Heart left ventricle (tissue), 16 donors: ENCODE results near the gene LMX1A. TPM values are rescaled to one million over a fixed set of nuclear protein-coding genes. Genes with fewer than 3 reads are reported as not detected.

ENCODE experiments used
- ATAC-seq, 4 donors: fragments of 200-7000 bp; cut with Tn5 transposase; one replicate each; pipeline ENCODE4 v1.9.1; 2020 to 2022; ENCODE audit warnings: moderate library complexity in 4 of 4, mild to moderate bottlenecking in 3 of 4, moderate number of reproducible peaks in 1 of 4
- DNase-seq, 5 donors: peaks; one replicate each; pipeline ENCODE4 v3.0.0-alpha.2; 2020
- H3K27ac ChIP-seq, 12 donors: fragments of 200-600 bp; sonication (generic) in 4 of 12; one replicate each; pipeline versions ENCODE4 v1.5.0 to v1.8.0; 2016 to 2022; ENCODE audit warnings: mild to moderate bottlenecking in 2 of 12
- H3K27me3 ChIP-seq, 9 donors: fragments of 200-600 bp; sonication (generic) in 2 of 9; one replicate each; pipeline versions ENCODE4 v1.5.1 to v1.8.0; 2016 to 2022; ENCODE audit warnings: mild to moderate bottlenecking in 3 of 9
- H3K36me3 ChIP-seq, 9 donors: fragments of 200-600 bp; sonication (generic) in 2 of 9; one replicate each; pipeline versions ENCODE4 v1.5.0 to v1.8.0; 2018 to 2022; ENCODE audit warnings: mild to moderate bottlenecking in 2 of 9
- H3K4me1 ChIP-seq, 12 donors: fragments of 200-600 bp; sonication (generic) in 4 of 12; one replicate each; pipeline versions ENCODE4 v1.5.0 to v1.8.0; 2016 to 2022; ENCODE audit warnings: mild to moderate bottlenecking in 3 of 12
- H3K4me3 ChIP-seq, 12 donors: fragments of 200-600 bp; sonication (generic) in 4 of 12; one replicate each; pipeline versions ENCODE4 v1.5.0 to v1.8.0; 2017 to 2022; ENCODE audit warnings: mild to moderate bottlenecking in 9 of 12, moderate library complexity in 4 of 12
- H3K9me3 ChIP-seq, 12 donors: fragments of 200-600 bp; sonication (generic) in 4 of 12; one replicate each; pipeline versions ENCODE4 v1.5.0 to v1.8.0; 2016 to 2022; ENCODE audit warnings: mild to moderate bottlenecking in 1 of 12
- CTCF ChIP-seq, 12 donors: fragments of 200-600 bp; sonication (generic) in 4 of 12; IDR thresholded peaks; one replicate each; pipeline versions ENCODE4 v1.5.0 to v1.8.0; 2018 to 2022; ENCODE audit warnings: antibody characterized with exemption in 12 of 12, mild to moderate bottlenecking in 5 of 12
- POLR2A ChIP-seq, 2 donors: fragments of 450-650 bp; IDR thresholded peaks; one replicate each; pipeline ENCODE4 v1.6.1; 2017; ENCODE audit warnings: antibody characterized with exemption in 2 of 2, mild to moderate bottlenecking in 2 of 2, moderate library complexity in 2 of 2
- WGBS, 4 donors: extraction: QIAGEN DNeasy Blood & Tissue Kit in 2 of 4; methylation state at CpG; one replicate each; pipeline versions ENCODE4 v1.1.5 to v1.1.7; 2013 to 2018; 5-methylcytosine and 5-hydroxymethylcytosine counted together
- intact Hi-C, 10 donors: fragments of 100-400 bp; cut with DNase I; formaldehyde crosslinking; loops; one replicate each; pipeline versions ENCODE4 v1.11.1 to v1.14.2; 2022
- polyA plus RNA-seq, 2 donors: library from polyadenylated mRNA; stranded (reverse); fragments of 200-250 nt; gene quantifications; one replicate each; pipeline ENCODE4 v1.2.3, GENCODE V29; 2013
- total RNA-seq, 9 donors: library from RNA; depleted of rRNA in 2 of 9; stranded (reverse); fragments of >200 nt in 2 of 9; fragmentation: NEBNext Ultra II Directional in 3 of 9; extraction: Animal tissue kit (Norgen Biotek cat#: 25700) in 3 of 9; gene quantifications; one replicate each; pipeline versions ENCODE4 v1.1.0 to v1.2.4, GENCODE V29; 2016 to 2023
- donor health status: ischemic (EF 13 %, LVEDD 7.1; RV severe dilation, severe dysfunction).
- donor health status: healthy with polysubstance abuse.
- donor health status: DM: no; HTN: yes; CAD: no.
- donor health status: DM: no; HTN: no; CAD: no.
- donor health status: ischemic (EF 25% LVEDD 6.9; RV normal size, moderate dysfunction).
- donor health status: ischemic (EF 25% LVEDD 5.7; RV mildly dilated, moderate dysfunction).
- donor health status: healthy.
- donor health status: DM: yes; HTN: yes; CAD: no.
- donor health status: ischemic (EF 35%, LVEDD 5.7; RV mildly dilated, moderate dysfunction).
- donor health status: nonischemic (EF 11% LVEDD 7.7; RV severe dilation, severe dysfunction).
- donor health status: DM: yes; HTN: yes; CAD: no.
- donor health status: PGD.
- donor health status: ischemic (EF 29% LVEDD 5.4; RV normal size, mild dysfunction).
- donor health status: nonischemic (EF 23%, LVEDD 6.1; RV moderate dilation, normal function).

Gene LMX1A
- total and polyA plus RNA-seq, 11 donors: 0.03 to 0.37 (median 0.14) TPM; not detected in 5

GRCh38 chr1:165339164-165339563, 17.4 kb downstream of the LMX1A start:
- Histone ChIP-seq H3K9me3 (no peaks in the 10 kb centered on the region), H3K36me3 (no peaks in the 10 kb centered on the region), H3K4me3 (no peak overlapping the region), H3K4me1 (no peaks in the 10 kb centered on the region), H3K27ac (no peak overlapping the region), H3K27me3 (peaks cover 0 to 35% (median 4%) of the 10 kb centered on the region in 9 donors)
- no peak for TF ChIP-seq POLR2A (IDR thresholded peaks at IDR 0.05)
- TF ChIP-seq CTCF (IDR thresholded peaks at IDR 0.05): no peak
- ATAC-seq: no peak
- 87 to 92% (median 90%) methylated on average over 5 of the region's 5 CpGs for WGBS, 4 donors
- intact Hi-C loops: no loop called here
- no peak for DNase-seq

DNA sequence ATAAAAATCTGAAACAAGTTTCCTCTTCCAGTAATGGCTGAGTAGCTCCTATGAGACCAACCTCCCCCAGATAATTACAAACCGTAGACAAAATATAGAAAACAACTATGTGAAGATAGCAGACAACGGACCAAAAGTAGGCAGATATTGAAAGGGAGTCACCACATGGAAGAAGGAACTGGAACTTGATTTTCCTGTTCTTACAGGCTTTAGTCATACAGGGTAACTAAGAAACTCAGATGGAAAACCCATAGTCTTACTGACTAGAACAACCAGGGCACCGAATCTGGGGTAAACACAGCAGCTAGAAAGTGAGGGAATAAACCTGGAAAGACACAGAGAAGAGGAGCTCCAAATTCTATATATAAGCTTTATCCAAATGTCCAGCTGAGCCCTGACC, 26.0 kb downstream of the LMX1A start:
- intact Hi-C loops: no loop called here
- 50 to 65% (median 52%) methylated on average over 3 of the region's 3 CpGs for WGBS, 4 donors
- no peak for DNase-seq

GRCh38 chr1:165329104-165329503, 27.4 kb downstream of the LMX1A start:
- H3K36me3 ChIP-seq: no peaks in the 10 kb centered on the region
- H3K27me3 ChIP-seq: peaks cover 0 to 26% (median 4%) of the 10 kb centered on the region in 9 donors
- 68 to 74% (median 69%) methylated on average over 5 of the region's 5 CpGs for WGBS, 4 donors
- TF ChIP-seq POLR2A (IDR thresholded peaks at IDR 0.05): no peak
- no peak for TF ChIP-seq CTCF (IDR thresholded peaks at IDR 0.05)
- no peak overlapping the region for H3K4me3 ChIP-seq
- no peak overlapping the region for H3K27ac ChIP-seq
- peaks cover 0 to 7% (median 0%) of the 10 kb centered on the region in 12 donors for H3K9me3 ChIP-seq
- intact Hi-C loops: no loop called here
- H3K4me1 ChIP-seq: no peaks in the 10 kb centered on the region
- DNase-seq: no peak
- ATAC-seq: no peak

More for the DNA sequence above, 26.0 kb downstream of the LMX1A start:
- no peak for ATAC-seq
- no peaks in the 10 kb centered on the region for H3K4me1 ChIP-seq
- H3K36me3 ChIP-seq: no peaks in the 10 kb centered on the region
- peaks cover 0 to 14% (median 0%) of the 10 kb centered on the region in 9 donors for H3K27me3 ChIP-seq
- no peak overlapping the region for H3K4me3 ChIP-seq
- H3K9me3 ChIP-seq: peaks cover 0 to 7% (median 0%) of the 10 kb centered on the region in 12 donors
- no peak overlapping the region for H3K27ac ChIP-seq
- no peak for TF ChIP-seq POLR2A (IDR thresholded peaks at IDR 0.05)
- TF ChIP-seq CTCF (IDR thresholded peaks at IDR 0.05): no peak

DNA sequence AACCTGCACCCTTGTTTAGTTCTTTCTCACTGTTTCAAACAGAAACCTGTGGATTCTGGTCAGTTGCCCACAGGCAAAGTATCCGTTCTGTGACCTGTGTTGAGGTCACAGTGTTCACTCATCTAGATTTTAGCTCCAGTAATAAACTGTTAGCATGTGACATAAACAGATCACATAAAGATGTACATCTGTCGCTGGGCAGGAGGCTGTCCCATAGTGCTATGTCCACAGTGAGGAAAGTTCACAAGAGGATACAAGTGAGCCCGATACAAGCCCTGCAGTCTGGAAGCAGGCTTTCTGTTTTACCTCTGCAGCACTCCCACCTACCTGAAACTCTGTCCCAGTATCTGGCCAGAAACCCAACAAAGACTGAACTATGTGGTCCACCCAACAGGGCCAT, 28.4 kb downstream of the LMX1A start:
- 60 to 78% (median 71%) methylated on average over 3 of the region's 3 CpGs for WGBS, 4 donors
- intact Hi-C loops: no loop called here
- Histone ChIP-seq H3K4me1 (no peaks in the 10 kb centered on the region), H3K4me3 (no peak overlapping the region), H3K27ac (no peak overlapping the region), H3K36me3 (no peaks in the 10 kb centered on the region), H3K27me3 (peaks cover 0 to 31% (median 5%) of the 10 kb centered on the region in 9 donors), H3K9me3 (peaks cover 0 to 7% (median 0%) of the 10 kb centered on the region in 12 donors)
- ATAC-seq (no peak), DNase-seq (no peak)
- TF ChIP-seq POLR2A (IDR thresholded peaks at IDR 0.05) (no peak), CTCF (IDR thresholded peaks at IDR 0.05) (no peak)
